Endothelial cell (in vitro differentiated cells): ENCODE measurements around the gene LAIR2. TPM values are rescaled to one million over a fixed set of nuclear protein-coding genes. Genes with fewer than 3 reads are reported as not detected.

ENCODE experiments used
- DNase-seq: peaks from one replicate; pipeline ENCODE4 v3.0.0; 2021; ENCODE audit warnings: low spot score
- H3K27ac Mint-ChIP-seq: one replicate; pipeline ENCODE4 v1.8.0; 2021; ENCODE audit warnings: mixed read lengths, inconsistent platforms; ENCODE audit not compliant: unreplicated experiment
- H3K27me3 Mint-ChIP-seq: one replicate; pipeline ENCODE4 v1.8.0; 2021; ENCODE audit warnings: mild to moderate bottlenecking, moderate library complexity, mixed read lengths, inconsistent platforms; ENCODE audit not compliant: unreplicated experiment
- H3K36me3 Mint-ChIP-seq: one replicate; pipeline ENCODE4 v1.8.0; 2021; ENCODE audit warnings: mild to moderate bottlenecking, low read depth, mixed read lengths, inconsistent platforms; ENCODE audit not compliant: unreplicated experiment
- H3K4me1 Mint-ChIP-seq: one replicate; pipeline ENCODE4 v1.8.0; 2021; ENCODE audit warnings: mild to moderate bottlenecking, mixed read lengths, inconsistent platforms; ENCODE audit not compliant: unreplicated experiment
- H3K4me3 Mint-ChIP-seq: one replicate; pipeline ENCODE4 v1.8.0; 2021; ENCODE audit warnings: mild to moderate bottlenecking, mixed read lengths, inconsistent platforms; ENCODE audit not compliant: unreplicated experiment
- H3K9me3 Mint-ChIP-seq: one replicate; pipeline ENCODE4 v1.8.0; 2021; ENCODE audit warnings: mixed read lengths, inconsistent platforms; ENCODE audit not compliant: unreplicated experiment
- total RNA-seq: library from RNA; stranded (reverse); fragmentation: NEBNext Ultra II Directional; extraction: Animal tissue kit (Norgen Biotek cat#: 25700); gene quantifications from one replicate; pipeline ENCODE4 v1.2.1, GENCODE V29; 2021; ENCODE audit not compliant: unreplicated experiment
- TF ChIP-seq, protein P1 (sequence below): fragments of 200-600 bp; sonication (generic); IDR thresholded peaks from one replicate; pipeline ENCODE4 v1.5.0; 2021; ENCODE audit warnings: antibody characterized with exemption; ENCODE audit not compliant: unreplicated experiment

The LAIR2 gene
- total RNA-seq, 1 donor from 2014 or later, result not detected

DNA sequence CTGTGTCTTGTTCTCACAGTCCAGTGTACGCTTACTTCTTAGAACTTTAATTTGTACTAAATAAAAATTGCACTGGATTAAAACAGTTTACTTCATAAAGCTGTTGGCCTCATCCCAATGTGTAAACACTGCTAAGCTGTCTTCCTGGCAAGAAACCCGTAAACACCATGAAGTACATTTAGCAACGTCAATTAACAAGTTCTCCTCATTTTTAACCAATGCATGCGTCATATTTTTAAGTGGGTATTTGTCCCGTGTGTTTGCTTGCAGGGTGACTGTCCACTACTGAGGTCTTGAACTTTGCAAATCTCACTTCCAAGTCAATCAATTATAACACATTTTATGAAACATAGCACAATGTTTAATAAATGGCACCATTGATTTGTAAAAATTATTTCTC lies 28.2 kb downstream of the LAIR2 start:
- TF ChIP-seq, protein P1, sequence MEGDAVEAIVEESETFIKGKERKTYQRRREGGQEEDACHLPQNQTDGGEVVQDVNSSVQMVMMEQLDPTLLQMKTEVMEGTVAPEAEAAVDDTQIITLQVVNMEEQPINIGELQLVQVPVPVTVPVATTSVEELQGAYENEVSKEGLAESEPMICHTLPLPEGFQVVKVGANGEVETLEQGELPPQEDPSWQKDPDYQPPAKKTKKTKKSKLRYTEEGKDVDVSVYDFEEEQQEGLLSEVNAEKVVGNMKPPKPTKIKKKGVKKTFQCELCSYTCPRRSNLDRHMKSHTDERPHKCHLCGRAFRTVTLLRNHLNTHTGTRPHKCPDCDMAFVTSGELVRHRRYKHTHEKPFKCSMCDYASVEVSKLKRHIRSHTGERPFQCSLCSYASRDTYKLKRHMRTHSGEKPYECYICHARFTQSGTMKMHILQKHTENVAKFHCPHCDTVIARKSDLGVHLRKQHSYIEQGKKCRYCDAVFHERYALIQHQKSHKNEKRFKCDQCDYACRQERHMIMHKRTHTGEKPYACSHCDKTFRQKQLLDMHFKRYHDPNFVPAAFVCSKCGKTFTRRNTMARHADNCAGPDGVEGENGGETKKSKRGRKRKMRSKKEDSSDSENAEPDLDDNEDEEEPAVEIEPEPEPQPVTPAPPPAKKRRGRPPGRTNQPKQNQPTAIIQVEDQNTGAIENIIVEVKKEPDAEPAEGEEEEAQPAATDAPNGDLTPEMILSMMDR, result no peak
- DNase-seq, result no peak
- no peaks in the 10 kb centered on the region for H3K4me1 Mint-ChIP-seq
- H3K27me3 Mint-ChIP-seq, result peaks cover 3% of the 10 kb centered on the region
- no peak overlapping the region for H3K27ac Mint-ChIP-seq
- H3K9me3 Mint-ChIP-seq, result peaks cover 30% of the 10 kb centered on the region
- peaks cover 12% of the 10 kb centered on the region for H3K36me3 Mint-ChIP-seq
- H3K4me3 Mint-ChIP-seq, result no peak overlapping the region

DNA sequence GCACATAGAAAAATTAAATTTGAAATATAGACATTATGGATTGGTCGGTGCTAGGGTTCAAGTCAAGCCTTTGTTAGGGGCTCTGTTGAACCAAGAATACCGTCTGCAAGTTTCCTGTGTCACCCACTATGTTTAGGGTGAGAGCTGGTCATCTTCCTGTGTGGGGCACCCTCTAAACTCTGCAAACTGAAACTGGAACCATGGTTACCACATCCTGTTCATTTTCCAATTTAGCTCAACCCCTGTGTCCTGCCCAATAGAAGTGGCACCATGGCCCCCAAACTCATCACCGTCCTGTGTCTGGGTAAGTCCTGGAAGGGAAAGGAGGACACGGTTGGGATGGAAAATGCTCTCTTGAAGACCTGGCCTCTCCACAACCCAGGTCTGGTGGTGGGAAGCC lies 29.9 kb downstream of the LAIR2 start:
- no peak overlapping the region for H3K4me3 Mint-ChIP-seq
- H3K27ac Mint-ChIP-seq, result no peak overlapping the region
- no peaks in the 10 kb centered on the region for H3K4me1 Mint-ChIP-seq
- DNase-seq, result no peak
- peaks cover 13% of the 10 kb centered on the region for H3K36me3 Mint-ChIP-seq
- H3K27me3 Mint-ChIP-seq, result peaks cover 7% of the 10 kb centered on the region
- TF ChIP-seq, protein P1, result no peak
- H3K9me3 Mint-ChIP-seq, result peaks cover 23% of the 10 kb centered on the region

DNA sequence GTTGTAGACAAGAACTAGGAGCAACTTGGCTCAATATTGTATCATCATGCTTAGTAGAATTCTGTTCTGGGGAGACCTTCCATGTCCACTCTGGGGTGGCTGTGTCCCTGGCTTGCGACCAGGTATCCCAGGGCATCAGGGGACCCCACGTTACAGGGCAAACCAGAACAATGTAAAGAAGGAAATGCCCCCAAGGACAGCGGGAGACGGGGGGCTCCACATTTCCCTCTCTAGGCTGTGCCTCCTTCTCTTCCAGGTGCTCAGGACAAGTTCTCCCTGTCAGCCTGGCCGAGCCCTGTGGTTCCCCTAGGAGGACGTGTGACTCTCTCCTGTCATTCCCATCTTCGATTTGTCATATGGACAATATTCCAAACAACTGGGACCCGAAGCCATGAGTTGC lies 30.8 kb downstream of the LAIR2 start:
- no peak for DNase-seq
- H3K27me3 Mint-ChIP-seq, result peaks cover 8% of the 10 kb centered on the region
- no peak overlapping the region for H3K27ac Mint-ChIP-seq
- H3K36me3 Mint-ChIP-seq, result peaks cover 10% of the 10 kb centered on the region
- H3K4me3 Mint-ChIP-seq, result no peak overlapping the region
- peaks cover 16% of the 10 kb centered on the region for H3K9me3 Mint-ChIP-seq
- TF ChIP-seq, protein P1, result no peak
- H3K4me1 Mint-ChIP-seq, result no peaks in the 10 kb centered on the region

DNA sequence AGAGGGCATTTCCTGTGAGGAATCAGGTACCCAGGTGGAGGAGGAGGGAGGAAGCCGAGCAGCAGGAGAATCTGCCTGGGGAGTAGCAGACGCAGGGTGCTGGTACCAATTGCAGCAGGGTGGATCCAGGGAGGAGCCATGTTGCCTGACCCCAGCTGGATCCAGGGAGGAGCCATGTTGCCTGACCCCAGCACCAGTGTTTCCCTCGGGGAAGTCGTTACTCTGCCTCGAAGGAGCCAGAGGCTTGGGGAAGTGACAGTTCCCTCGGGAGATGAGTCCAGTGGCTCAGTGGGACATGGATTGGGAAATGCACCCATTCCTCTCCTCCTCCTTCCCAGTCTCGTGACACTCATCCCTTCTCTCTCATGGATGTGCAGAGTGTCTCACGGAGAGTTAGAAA lies 31.5 kb downstream of the LAIR2 start:
- Mint-ChIP-seq H3K36me3 (peaks cover 14% of the 10 kb centered on the region), H3K27ac (no peak overlapping the region), H3K4me3 (no peak overlapping the region), H3K4me1 (no peaks in the 10 kb centered on the region), H3K9me3 (peaks cover 22% of the 10 kb centered on the region), H3K27me3 (peaks cover 9% of the 10 kb centered on the region)
- DNase-seq, result no peak
- TF ChIP-seq, protein P1, result no peak

DNA sequence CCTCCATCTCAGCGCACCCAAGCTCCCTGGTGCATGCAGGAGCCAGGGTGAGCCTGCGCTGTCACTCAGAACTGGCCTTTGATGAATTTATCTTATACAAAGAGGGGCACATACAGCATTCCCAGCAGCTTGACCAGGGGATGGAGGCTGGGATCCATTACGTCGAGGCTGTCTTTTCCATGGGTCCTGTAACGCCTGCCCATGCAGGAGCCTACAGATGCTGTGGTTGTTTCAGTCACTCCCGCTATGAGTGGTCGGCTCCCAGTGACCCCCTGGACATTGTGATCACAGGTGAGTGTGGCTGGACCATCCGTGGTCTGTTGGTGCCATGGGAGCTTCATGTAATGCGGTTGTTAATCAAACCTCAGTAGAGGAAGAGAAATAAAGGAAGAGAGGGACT lies 33.0 kb downstream of the LAIR2 start:
- TF ChIP-seq, protein P1, result no peak
- Mint-ChIP-seq H3K4me1 (no peaks in the 10 kb centered on the region), H3K27ac (no peak overlapping the region), H3K27me3 (peaks cover 11% of the 10 kb centered on the region), H3K36me3 (peaks cover 14% of the 10 kb centered on the region), H3K9me3 (peaks cover 29% of the 10 kb centered on the region), H3K4me3 (no peak overlapping the region)
- no peak for DNase-seq
